HCT116 (cell line): ENCODE results near the gene LRCH2. TPM values are rescaled to one million over a fixed set of nuclear protein-coding genes. Genes with fewer than 3 reads are reported as not detected.

ENCODE experiments used
- ATAC-seq: fragments of 200-7000 bp; cut with Tn5 transposase; 2 replicates; pipeline ENCODE4 v1.9.1; 2020; ENCODE audit warnings: mild to moderate bottlenecking, moderate library complexity
- BruUV-seq: library from RNA; stranded (reverse); fragments of 400-500 nt; replicated peaks from 2 replicates; lab custom pipeline; 2021; lab: Mats Ljungman, UMichigan
- CTCF ChIA-PET: fragments of 300-600 bp; sonication (Branson Sonifier 250); formaldehyde crosslinking; loops from one replicate; lab custom pipeline; 2021; ENCODE audit warnings: antibody characterized with exemption; lab: Charles Lee
- POLR2A ChIA-PET: fragments of 300-600, 350-600 bp; sonication (Branson Sonifier 250); formaldehyde crosslinking; loops from one replicate; lab custom pipeline; 2021; ENCODE audit warnings: antibody characterized with exemption; lab: Charles Lee
- RAD21 ChIA-PET, 2 experiments: fragments of 300-600 bp; sonication (Branson Sonifier 250); formaldehyde crosslinking; loops; one replicate each; lab custom pipeline; 2023; ENCODE audit warnings: low total read pairs in 2 of 2; ENCODE audit not compliant: uncharacterized antibody in 2 of 2, unreplicated experiment in 2 of 2, low non-redundant PET in 1 of 2; lab: Charles Lee
- DNase-seq: peaks from one replicate; pipeline ENCODE4 v3.0.0-alpha.2; 2010; ENCODE audit warnings: low read depth, low spot score
- H2AFZ ChIP-seq: fragments of 200-600 bp; shearing (Covaris generic), sonication (generic); 2 replicates; pipeline ENCODE4 v1.6.1; 2017; ENCODE audit warnings: low read depth, mixed run types, mixed read lengths, antibody characterized with exemption, low read length; ENCODE audit not compliant: poor library complexity, severe bottlenecking
- H3K27ac ChIP-seq: 2 replicates; pipeline ENCODE4 v1.5.1; 2012; ENCODE audit warnings: low read depth, low read length
- H3K27me3 ChIP-seq: fragments of 200-600 bp; sonication (generic); 2 replicates; pipeline ENCODE4 v1.6.1; 2016; ENCODE audit warnings: mixed run types, low read length, mixed read lengths; ENCODE audit not compliant: insufficient read depth
- H3K36me3 ChIP-seq, 2 experiments: fragments of 200-500 bp in 1 of 2; fragments of 200-600 bp in 1 of 2; sonication (Bioruptor generic) in 1 of 2; sonication (generic) in 1 of 2; 2 replicates each; pipeline versions ENCODE4 v1.5.1 to v1.6.1; 2014 to 2016; ENCODE audit warnings: low read length in 2 of 2, inconsistent platforms in 1 of 2, mixed read lengths in 1 of 2, mixed run types in 1 of 2; ENCODE audit not compliant: insufficient read depth in 2 of 2, control insufficient read depth in 1 of 2
- H3K4me1 ChIP-seq, 2 experiments: fragments of 200-600 bp in 1 of 2; sonication (generic) in 1 of 2; 2 replicates each; pipeline versions ENCODE4 v1.5.1 to v1.6.1; 2012 to 2017; ENCODE audit warnings: low read length in 2 of 2, inconsistent platforms in 1 of 2, mild to moderate bottlenecking in 1 of 2, mixed read lengths in 1 of 2, mixed run types in 1 of 2, moderate library complexity in 1 of 2; ENCODE audit not compliant: insufficient read depth in 2 of 2, control insufficient read depth in 1 of 2
- H3K4me2 ChIP-seq: fragments of 200-600 bp; sonication (generic); 2 replicates; pipeline ENCODE4 v1.6.1; 2017; ENCODE audit warnings: mixed run types, low read length, mixed read lengths
- H3K4me3 ChIP-seq, 2 experiments: fragments of 200-600 bp in 1 of 2; sonication (generic) in 1 of 2; replicated peaks in 1 of 2; 2 replicates each; pipeline ENCODE4 v1.5.1; 2011 to 2016; ENCODE audit warnings: low read length in 2 of 2, control low read depth in 1 of 2, low read depth in 1 of 2, mild to moderate bottlenecking in 1 of 2, mixed read lengths in 1 of 2, mixed run types in 1 of 2
- H3K79me2 ChIP-seq: fragments of 200-600 bp; sonication (generic); 2 replicates; pipeline ENCODE4 v1.6.1; 2017; ENCODE audit warnings: mild to moderate bottlenecking, mixed run types, low read length, moderate library complexity, mixed read lengths; ENCODE audit not compliant: insufficient read depth
- H3K9ac ChIP-seq: fragments of 200-600 bp; sonication (generic); 2 replicates; pipeline ENCODE4 v1.6.1; 2016; ENCODE audit warnings: low read length, mixed read lengths
- H3K9me2 ChIP-seq: fragments of 200-600 bp; sonication (generic), shearing (Covaris generic); 2 replicates; pipeline ENCODE4 v1.6.1; 2017; ENCODE audit warnings: mixed run types, mild to moderate bottlenecking, moderate library complexity; ENCODE audit not compliant: insufficient read depth
- H3K9me3 ChIP-seq, 2 experiments: fragments of 200-500 bp in 1 of 2; fragments of 200-600 bp in 1 of 2; sonication (Bioruptor generic) in 1 of 2; sonication (generic) in 1 of 2; 2 replicates each; pipeline ENCODE4 v1.6.1; 2014 to 2017; ENCODE audit warnings: low read length in 2 of 2, mixed read lengths in 2 of 2, inconsistent platforms in 1 of 2, low read depth in 1 of 2, mild to moderate bottlenecking in 1 of 2, mixed run types in 1 of 2, moderate library complexity in 1 of 2; ENCODE audit not compliant: control insufficient read depth in 1 of 2, insufficient read depth in 1 of 2
- H4K20me1 ChIP-seq: fragments of 200-600 bp; sonication (generic), shearing (Covaris generic); 2 replicates; pipeline ENCODE4 v1.6.1; 2017; ENCODE audit warnings: mixed run types, mild to moderate bottlenecking, moderate library complexity; ENCODE audit not compliant: insufficient read depth
- ATF3 ChIP-seq: IDR thresholded peaks from 2 replicates; pipeline ENCODE4 v1.6.1; 2012
- CBX3 ChIP-seq: IDR thresholded peaks from 2 replicates; pipeline ENCODE4 v1.6.1; 2012; ENCODE audit warnings: low read depth
- CEBPB ChIP-seq: IDR thresholded peaks from 2 replicates; pipeline ENCODE4 v1.6.1; 2012; ENCODE audit warnings: low read depth
- ELF1 ChIP-seq: IDR thresholded peaks from 2 replicates; pipeline ENCODE4 v1.6.1; 2012; ENCODE audit warnings: low read depth, borderline replicate concordance
- EZH2phosphoT487 ChIP-seq: fragments of 200-600 bp; IDR thresholded peaks from 2 replicates; pipeline ENCODE4 v1.6.1; 2018; ENCODE audit warnings: antibody characterized with exemption, borderline replicate concordance
- MAX ChIP-seq: IDR thresholded peaks from 2 replicates; pipeline ENCODE4 v1.6.1; 2012
- RAD21 ChIP-seq: IDR thresholded peaks from 2 replicates; pipeline ENCODE4 v1.6.1; 2012; ENCODE audit warnings: low read depth, mild to moderate bottlenecking
- YY1 ChIP-seq: IDR thresholded peaks from 2 replicates; pipeline ENCODE4 v1.6.1; 2011; ENCODE audit warnings: low read length, low read depth, moderate library complexity, mild to moderate bottlenecking; ENCODE audit not compliant: insufficient replicate concordance; ENCODE audit errors: extremely low read depth
- ZFX ChIP-seq: fragments of 450-650 bp; IDR thresholded peaks from 2 replicates; pipeline ENCODE4 v1.6.1; 2017
- ZNF274 ChIP-seq: fragments of 200-500 bp; sonication (Bioruptor generic); IDR thresholded peaks from 2 replicates; pipeline ENCODE4 v1.6.1; 2014; ENCODE audit warnings: mild to moderate bottlenecking, low read depth, low read length, inconsistent platforms
- intact Hi-C: fragments of 100-400 bp; cut with micrococcal nuclease; formaldehyde crosslinking; loops from 2 replicates; pipeline ENCODE4 v1.10.0; 2022
- total RNA-seq: library from RNA; stranded (reverse); gene quantifications from one replicate; pipeline ENCODE4 v1.2.1, GENCODE V29; 2021; ENCODE audit not compliant: unreplicated experiment

Gene LRCH2
- total RNA-seq, 1 experiment from 2014 or later: not detected

GRCh38 chrX:115065304-115065703 is 168.6 kb downstream of the LRCH2 start:
- no peak for ATAC-seq
- no peak for DNase-seq
- Histone ChIP-seq H3K9me3 (no peaks in the 10 kb centered on the region), H4K20me1 (no peaks in the 10 kb centered on the region), H2AFZ (no peak overlapping the region), H3K27ac (no peak overlapping the region), H3K9me2 (no peaks in the 10 kb centered on the region), H3K9ac (no peak overlapping the region), H3K4me1 (no peaks in the 10 kb centered on the region), H3K36me3 (no peaks in the 10 kb centered on the region), H3K79me2 (no peaks in the 10 kb centered on the region), H3K4me2 (no peak overlapping the region), H3K4me3 (no peak overlapping the region), H3K27me3 (no peaks in the 10 kb centered on the region)
- RAD21 ChIA-PET: no interaction called here
- intact Hi-C loops: no loop called here
- CTCF ChIA-PET: no interaction called here
- POLR2A ChIA-PET: no interaction called here
- TF ChIP-seq ZNF274 (no peak), MAX (no peak), ATF3 (no peak), CEBPB (no peak), ELF1 (no peak), EZH2phosphoT487 (no peak), CBX3 (no peak), RAD21 (no peak), YY1 (no peak), ZFX (no peak)
- no TSS peak for BruUV-seq

Other genes starting within 250 kb of the LRCH2 start
- not detected for gene IL13RA2, start 216.5 kb downstream of the LRCH2 start, total RNA-seq
- gene RBMXL3, start 44.7 kb downstream of the LRCH2 start, total RNA-seq: not detected
- not detected for gene LUZP4, start 55.6 kb upstream of the LRCH2 start, total RNA-seq